Psoas muscle (tissue), 8 donors: Measurements from ENCODE around the gene SLC6A17. TPM values are rescaled to one million over a fixed set of nuclear protein-coding genes. Genes with fewer than 3 reads are reported as not detected.

ENCODE experiments used
- ATAC-seq, 4 donors: fragments of 200-7000 bp; cut with Tn5 transposase; one replicate each; pipeline ENCODE4 v1.9.1; 2020; ENCODE audit warnings: moderate library complexity in 3 of 4, mild to moderate bottlenecking in 2 of 4
- DNase-seq, 2 donors: peaks; one replicate each; pipeline ENCODE4 v3.0.0-alpha.2; 2020
- H3K27ac ChIP-seq: fragments of 200-600 bp; one replicate; pipeline ENCODE4 v1.8.0; 2022
- H3K27me3 ChIP-seq, 3 donors: fragments of 200-600 bp in 1 of 3; one replicate each; pipeline versions ENCODE4 v1.6.1 to v1.8.0; 2013 to 2022; ENCODE audit warnings: low read length in 2 of 3, mild to moderate bottlenecking in 2 of 3, moderate library complexity in 1 of 3; ENCODE audit not compliant: insufficient read depth in 3 of 3
- H3K36me3 ChIP-seq, 2 donors: fragments of 200-600 bp in 1 of 2; one replicate each; pipeline versions ENCODE4 v1.6.1 to v1.8.0; 2013 to 2022; ENCODE audit warnings: low read depth in 1 of 2, mild to moderate bottlenecking in 1 of 2, moderate library complexity in 1 of 2; ENCODE audit not compliant: insufficient read depth in 1 of 2
- H3K4me1 ChIP-seq: fragments of 200-600 bp; one replicate; pipeline ENCODE4 v1.8.0; 2022
- H3K4me3 ChIP-seq: fragments of 200-600 bp; one replicate; pipeline ENCODE4 v1.8.0; 2022; ENCODE audit warnings: mild to moderate bottlenecking
- H3K9me3 ChIP-seq: fragments of 200-600 bp; one replicate; pipeline ENCODE4 v1.8.0; 2022
- CTCF ChIP-seq: fragments of 200-600 bp; IDR thresholded peaks from one replicate; pipeline ENCODE4 v1.8.0; 2022; ENCODE audit warnings: antibody characterized with exemption
- WGBS, 3 donors: extraction: QIAGEN DNeasy Blood & Tissue Kit; methylation state at CpG; one replicate each; pipeline versions ENCODE4 v1.1.6 to v1.1.7; 2013; 5-methylcytosine and 5-hydroxymethylcytosine counted together
- intact Hi-C, 2 donors: fragments of 100-400 bp; cut with DNase I; formaldehyde crosslinking; loops; one replicate each; pipeline versions ENCODE4 v1.11.0 to v1.14.2; 2022
- polyA plus RNA-seq, 3 donors: library from polyadenylated mRNA; stranded (reverse); fragments of 200-250 nt; gene quantifications; one replicate each; pipeline ENCODE4 v1.2.3, GENCODE V29; 2013
- total RNA-seq, 4 donors: library from RNA; stranded (reverse); fragmentation: NEBNext Ultra II Directional in 2 of 4; extraction: Animal tissue kit (Norgen Biotek cat#: 25700) in 2 of 4; gene quantifications; one replicate each; pipeline versions ENCODE4 v1.2.1 to v1.2.4, GENCODE V29; 2021 to 2023
- donor health status: healthy with polysubstance abuse.
- donor health status: DM: no; HTN: no; CAD: no; lungs with moderate emphysema.
- donor health status: Bipolar disorder and iron deficiency.
- donor health status: healthy.
- donor health status: DM: yes; HTN: yes; CAD: no.
- donor health status: DM: no; HTN: no; CAD: no.
- donor health status: DM: no; HTN: no; CAD: no.
- donor health status: DM: yes; HTN: yes; CAD: no.

Gene SLC6A17
- total and polyA plus RNA-seq, 7 donors, result 0.03 to 0.19 (median 0.10) TPM

GRCh38 chr1:110250749-110251148, 100.5 kb downstream of the SLC6A17 start:
- H3K27ac ChIP-seq, result no peak overlapping the region
- no peak for DNase-seq
- H3K36me3 ChIP-seq, result no peaks in the 10 kb centered on the region
- no peaks in the 10 kb centered on the region for H3K4me1 ChIP-seq
- 83 to 93% (median 89%) methylated on average over 2 of the region's 2 CpGs for WGBS, 3 donors
- no peaks in the 10 kb centered on the region for H3K27me3 ChIP-seq
- TF ChIP-seq CTCF, result no peak
- ATAC-seq, result no peak
- H3K9me3 ChIP-seq, result no peaks in the 10 kb centered on the region
- intact Hi-C loops, result no loop called here
- H3K4me3 ChIP-seq, result no peak overlapping the region

Other genes starting within 250 kb of the SLC6A17 start
- gene CSF1, start 239.6 kb upstream of the SLC6A17 start, total RNA-seq, result 10 to 100 TPM in 3 of 4 donors, 1 to 10 TPM in 1; 7.9 to 14.7 (median 10.6) TPM
- gene CSF1, start 239.6 kb upstream of the SLC6A17 start, polyA plus RNA-seq, result 10 to 100 TPM in 1 of 3 donors, 1 to 10 TPM in 2; 3.7 to 13.8 (median 6.3) TPM
- gene AHCYL1, start 165.7 kb upstream of the SLC6A17 start, total RNA-seq, result 100 to 1,000 TPM in 1 of 4 donors, 10 to 100 TPM in 3; 60.2 to 128 (median 88.9) TPM
- gene AHCYL1, start 165.7 kb upstream of the SLC6A17 start, polyA plus RNA-seq, result 10 to 100 TPM; 42.5 to 47.2 (median 46.2) TPM
- 10 to 100 TPM; 16.1 to 23.1 (median 17.0) TPM for gene STRIP1, start 115.9 kb upstream of the SLC6A17 start, total RNA-seq
- 10 to 100 TPM; 12.1 to 17.4 (median 13.5) TPM for gene STRIP1, start 115.9 kb upstream of the SLC6A17 start, polyA plus RNA-seq
- gene ALX3, start 79.8 kb upstream of the SLC6A17 start, total RNA-seq, result not detected
- gene ALX3, start 79.8 kb upstream of the SLC6A17 start, polyA plus RNA-seq, result under 1 TPM; 0.04 to 0.11 (median 0.05) TPM
- under 1 TPM in 1 of 4 donors, not detected in 3; 0.20 TPM for gene UBL4B, start 38.1 kb upstream of the SLC6A17 start, total RNA-seq
- under 1 TPM in 2 of 3 donors, not detected in 1; 0.06 to 0.19 TPM for gene UBL4B, start 38.1 kb upstream of the SLC6A17 start, polyA plus RNA-seq
- gene KCNC4, start 59.8 kb downstream of the SLC6A17 start, total RNA-seq, result 10 to 100 TPM in 1 of 4 donors, 1 to 10 TPM in 3; 5.1 to 14.5 (median 5.9) TPM
- gene KCNC4, start 59.8 kb downstream of the SLC6A17 start, polyA plus RNA-seq, result 1 to 10 TPM; 2.4 to 9.2 (median 3.1) TPM
- 10 to 100 TPM; 18.9 to 32.0 (median 25.0) TPM for gene RBM15, start 188.9 kb downstream of the SLC6A17 start, total RNA-seq
- 10 to 100 TPM in 1 of 3 donors, 1 to 10 TPM in 2; 1.9 to 22.4 (median 4.4) TPM for gene RBM15, start 188.9 kb downstream of the SLC6A17 start, polyA plus RNA-seq
- 1 to 10 TPM in 2 of 4 donors, under 1 TPM in 2; 0.86 to 1.1 (median 1.0) TPM for gene SLC16A4, start 240.5 kb downstream of the SLC6A17 start, total RNA-seq
- gene SLC16A4, start 240.5 kb downstream of the SLC6A17 start, polyA plus RNA-seq, result 1 to 10 TPM in 2 of 3 donors, under 1 TPM in 1; 0.79 to 4.3 (median 1.1) TPM